T1000 (cell line): Measurements from ENCODE around the gene FAM171A2.

Experiments
- DNase-seq: peaks from one replicate; lab custom pipeline; 2025; ENCODE audit warnings: mixed read lengths; lab: John Stamatoyannopoulos, UW

Gene FAM171A2

DNA sequence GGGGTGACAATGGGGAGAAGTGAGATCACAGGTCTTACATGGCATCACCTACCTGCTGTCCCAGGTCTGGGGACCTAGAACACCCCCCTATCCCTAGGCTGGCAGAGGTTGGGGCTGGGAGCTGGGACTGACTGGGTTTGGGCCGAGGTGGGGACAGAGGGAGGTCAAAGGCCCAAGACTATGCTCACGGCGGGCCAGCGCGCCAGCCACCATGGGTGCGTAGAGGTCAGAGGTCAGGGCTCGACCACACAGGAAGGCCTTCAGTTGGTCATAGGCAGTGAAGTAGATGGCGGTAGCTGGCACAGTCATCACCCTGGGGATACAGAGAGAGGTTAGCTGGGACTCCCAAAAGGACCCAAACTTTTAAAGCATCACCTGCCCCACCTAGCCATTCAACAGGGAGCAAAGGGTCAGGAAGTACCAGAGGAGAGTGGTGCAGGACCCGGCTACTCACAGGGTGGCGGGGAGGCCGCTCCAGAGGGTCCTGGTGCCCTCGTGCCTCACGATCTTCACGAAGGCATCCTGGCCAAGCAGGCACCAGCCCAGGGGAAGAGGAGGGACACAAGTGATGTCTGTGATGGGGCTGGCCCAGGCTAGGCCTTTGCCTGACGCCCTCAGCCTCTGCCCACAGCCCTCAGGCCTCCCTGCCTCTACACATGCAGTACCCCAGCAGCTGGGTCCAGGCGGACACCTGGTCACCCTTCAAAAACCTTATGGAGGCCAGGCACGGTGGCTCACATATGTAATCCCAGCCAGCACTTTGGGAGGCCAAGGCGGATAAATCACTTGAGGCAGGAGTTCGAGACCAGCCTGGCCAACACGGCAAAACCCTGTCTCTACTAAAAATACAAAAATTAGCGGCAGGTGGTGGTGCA lies 42.2 kb downstream of the FAM171A2 start:
- no peak for DNase-seq

DNA sequence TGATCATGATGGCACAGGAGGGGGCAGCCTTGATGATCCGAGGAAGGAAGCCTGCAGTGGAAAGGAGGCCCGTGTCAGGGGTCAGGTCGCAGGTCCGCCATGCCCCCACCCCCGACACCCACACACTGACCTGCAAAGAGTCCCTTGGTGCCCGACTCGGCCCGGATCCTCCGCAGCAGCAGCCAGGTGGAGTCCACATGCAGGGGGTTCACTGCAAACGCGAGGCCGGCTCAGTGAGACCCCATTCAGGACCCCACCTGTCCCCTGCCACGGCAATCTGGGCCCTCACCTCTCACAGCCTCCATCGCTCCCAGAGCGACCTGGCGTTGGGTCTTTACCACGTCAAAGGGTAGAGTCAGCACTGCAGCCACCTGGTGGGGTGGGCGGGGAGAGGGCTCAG lies 43.6 kb downstream of the FAM171A2 start:
- no peak for DNase-seq

- DNase-seq = no peak
These were observed 45.4 kb downstream of the FAM171A2 start for GRCh38 chr17:44318077-44318892.

GRCh38 chr17:44317545-44317944 lies 46.1 kb downstream of the FAM171A2 start:
- DNase-seq = no peak

- no peak for DNase-seq
These were observed 47.6 kb downstream of the FAM171A2 start for GRCh38 chr17:44315760-44316731.

- DNase-seq = no peak
These were observed 48.6 kb downstream of the FAM171A2 start for GRCh38 chr17:44314869-44315661.

- DNase-seq = no peak
These were observed 49.2 kb downstream of the FAM171A2 start for GRCh38 chr17:44314524-44314868.

DNA sequence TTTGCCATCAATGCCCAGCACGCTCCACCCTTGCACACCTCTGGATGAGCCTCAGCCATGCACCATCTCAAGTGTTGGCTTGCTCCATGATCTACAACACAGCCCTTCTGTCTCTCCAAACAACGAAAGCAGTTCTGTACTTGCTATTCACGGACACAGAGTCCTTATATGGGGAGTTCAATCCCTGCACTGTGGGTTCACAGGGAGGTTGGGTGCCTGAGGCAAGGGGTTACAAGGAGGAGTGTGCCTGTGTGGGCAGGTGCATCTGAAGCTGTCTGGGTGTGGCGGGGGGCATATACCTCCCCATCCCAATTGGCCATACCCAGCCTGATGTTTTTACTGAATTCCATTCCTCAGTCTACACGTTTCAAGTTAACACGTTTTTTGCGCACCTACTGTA lies 49.6 kb downstream of the FAM171A2 start:
- no peak for DNase-seq

- no peak for DNase-seq
These were observed 51.1 kb downstream of the FAM171A2 start for GRCh38 chr17:44312396-44313104.

DNA sequence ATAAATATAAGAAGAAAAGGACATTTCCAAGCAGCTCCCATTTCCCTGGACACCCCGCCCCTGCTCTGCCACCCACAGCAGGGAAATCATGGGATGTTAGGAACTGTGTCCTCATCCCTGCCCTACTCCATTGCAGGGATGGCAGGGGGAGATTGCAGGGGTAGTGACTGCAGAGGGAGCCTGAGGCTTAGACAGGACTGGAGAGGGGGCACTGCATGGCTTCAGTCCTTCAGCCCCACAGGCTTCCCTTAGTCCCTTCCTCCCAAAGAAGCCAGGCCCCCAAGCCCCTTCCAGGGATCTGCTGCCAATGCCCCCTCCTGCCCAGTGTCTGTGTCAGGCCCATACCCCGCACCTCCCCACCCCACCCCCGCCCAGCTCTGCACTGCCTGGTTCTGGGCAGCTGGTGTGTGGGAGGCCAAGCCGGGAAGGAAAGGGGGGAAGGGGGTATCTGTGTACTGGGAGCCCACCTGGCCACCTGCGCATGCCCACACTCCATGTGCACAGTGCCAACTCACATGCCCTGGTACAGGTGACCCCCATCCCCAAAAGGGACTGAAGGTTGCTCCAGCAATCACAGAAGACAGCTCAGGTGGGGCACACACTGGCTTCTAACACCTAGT lies 52.0 kb downstream of the FAM171A2 start:
- no peak for DNase-seq

DNA sequence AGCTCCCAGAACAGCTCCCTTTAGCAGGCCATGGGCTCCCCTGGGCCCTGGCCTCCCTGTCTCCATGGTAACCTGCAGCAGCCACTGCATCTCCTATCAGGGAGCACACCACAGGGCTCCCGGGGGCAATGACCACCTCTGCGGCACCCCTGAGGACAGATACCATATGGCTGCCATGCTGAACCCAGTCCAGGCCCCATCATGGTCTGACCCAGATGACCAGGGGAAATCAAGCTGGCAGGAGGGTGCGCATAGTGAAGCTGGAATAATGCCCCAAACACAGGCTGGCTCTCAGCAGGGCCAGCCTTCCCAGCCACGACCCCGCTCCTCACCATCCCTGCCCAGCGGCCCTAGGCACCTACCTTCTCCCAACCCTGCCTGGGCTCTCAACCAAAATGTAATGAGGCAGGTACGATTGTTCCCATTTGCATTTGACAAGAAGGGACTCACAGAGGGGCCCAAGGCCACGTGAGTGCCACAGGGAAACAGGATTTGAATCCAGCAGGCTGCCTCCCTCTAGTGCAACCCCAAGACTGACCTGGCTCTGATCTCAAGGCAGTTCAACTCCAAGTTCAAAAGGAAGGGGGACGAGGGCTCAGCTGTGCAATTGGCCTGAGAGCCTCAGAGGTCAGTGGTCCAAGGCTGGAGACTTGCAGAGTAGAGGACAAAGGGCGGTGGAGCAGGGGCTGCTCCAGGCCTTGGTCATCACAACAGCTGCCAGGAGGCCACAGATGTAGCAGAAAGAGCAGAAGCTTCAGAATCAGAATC lies 52.9 kb downstream of the FAM171A2 start:
- DNase-seq = no peak

DNA sequence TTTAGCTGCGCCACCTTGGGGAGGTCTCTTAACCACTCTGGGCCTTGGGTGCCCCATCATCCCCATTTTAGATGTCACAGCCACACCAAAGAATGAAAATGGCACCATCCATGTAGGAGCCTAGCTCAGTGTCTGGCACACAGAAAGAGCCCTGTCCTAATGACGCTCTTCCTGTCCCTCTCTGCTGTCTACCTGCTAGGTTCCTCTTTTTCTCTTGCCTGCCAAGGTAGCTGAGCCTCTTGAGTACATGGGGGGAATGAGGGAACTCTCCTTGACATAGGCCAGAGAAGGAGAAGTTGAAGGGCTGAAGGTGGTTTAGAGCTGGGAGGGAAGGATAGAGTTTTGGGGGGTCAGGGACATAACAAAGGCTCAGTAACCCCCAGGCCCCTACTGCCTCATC lies 53.5 kb downstream of the FAM171A2 start:
- no peak for DNase-seq

- DNase-seq = no peak
These were observed 54.2 kb downstream of the FAM171A2 start for GRCh38 chr17:44309472-44309871.

- DNase-seq = no peak
These were observed 54.8 kb downstream of the FAM171A2 start for GRCh38 chr17:44308865-44309264.

DNA sequence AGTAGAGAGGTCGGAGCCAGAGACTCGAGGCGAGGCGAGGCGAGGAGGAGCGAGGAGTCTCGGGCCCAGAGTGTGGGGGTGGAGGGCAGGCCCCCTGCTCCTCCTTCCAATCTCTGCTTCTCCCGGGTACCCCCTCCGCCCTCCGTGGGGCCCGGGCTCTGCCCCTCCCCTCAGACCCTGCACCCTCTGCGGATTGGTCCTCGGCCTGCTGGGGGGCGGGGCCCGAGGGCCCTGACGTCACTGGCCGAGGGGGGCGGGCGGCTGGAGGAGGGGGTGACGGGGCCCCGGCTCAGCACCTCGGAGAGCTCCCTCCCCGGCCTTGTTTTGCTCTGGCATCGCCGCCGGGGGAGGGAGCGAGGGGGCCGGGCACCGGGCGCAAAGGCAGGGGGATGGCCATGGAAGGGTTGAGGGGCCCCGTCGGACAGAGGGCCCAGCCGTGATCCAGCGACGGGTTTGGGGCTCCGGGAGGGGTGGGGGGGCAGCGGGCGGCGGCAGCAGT lies 55.3 kb downstream of the FAM171A2 start, which contains the start of gene RUNDC3A:
Gene RUNDC3A (plus strand): TSS at position 282 of the 499 bp plus-strand sequence. CDS start 232 bp downstream, outside the sequence.
- DNase-seq = peak; percentile 45

DNA sequence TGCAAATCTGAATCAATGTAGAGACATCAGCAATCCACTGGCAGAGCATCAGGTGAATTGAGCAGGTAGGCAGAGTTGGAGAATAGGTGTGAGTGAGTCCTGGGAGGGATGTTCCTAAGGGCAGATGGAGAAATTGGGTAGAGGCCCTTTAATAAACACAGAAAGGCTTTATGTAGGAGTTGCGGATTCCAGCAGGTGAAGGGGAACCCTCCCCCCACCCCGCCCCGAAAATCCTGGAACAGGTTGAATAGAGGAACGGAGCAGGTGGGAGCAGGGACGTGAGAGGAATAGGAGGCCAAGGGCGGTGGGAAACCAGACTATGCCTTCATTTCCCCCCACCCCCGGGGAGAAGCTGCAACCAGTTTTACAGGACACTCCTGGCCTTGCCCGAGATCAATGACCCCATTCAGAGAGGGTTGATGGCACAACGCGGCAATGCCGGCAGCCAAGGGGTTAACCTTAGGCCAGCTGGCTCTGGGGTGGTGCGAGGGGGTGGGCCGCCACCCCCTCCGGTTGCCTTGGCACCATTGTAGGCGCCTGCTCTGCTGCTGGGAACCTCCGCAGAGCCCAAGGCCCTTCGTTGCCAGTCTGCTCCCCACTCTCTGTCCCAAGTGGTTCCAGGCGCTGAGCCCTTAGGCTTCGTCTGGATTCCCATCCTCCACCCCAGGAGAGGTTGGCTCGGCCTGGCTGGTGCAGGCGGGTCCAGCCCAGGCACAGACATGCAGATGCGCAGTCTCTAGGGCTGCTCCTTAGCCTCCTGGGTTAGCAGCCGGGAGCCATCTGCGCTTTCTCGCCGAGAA lies 56.1 kb downstream of the FAM171A2 start:
- DNase-seq = no peak

DNA sequence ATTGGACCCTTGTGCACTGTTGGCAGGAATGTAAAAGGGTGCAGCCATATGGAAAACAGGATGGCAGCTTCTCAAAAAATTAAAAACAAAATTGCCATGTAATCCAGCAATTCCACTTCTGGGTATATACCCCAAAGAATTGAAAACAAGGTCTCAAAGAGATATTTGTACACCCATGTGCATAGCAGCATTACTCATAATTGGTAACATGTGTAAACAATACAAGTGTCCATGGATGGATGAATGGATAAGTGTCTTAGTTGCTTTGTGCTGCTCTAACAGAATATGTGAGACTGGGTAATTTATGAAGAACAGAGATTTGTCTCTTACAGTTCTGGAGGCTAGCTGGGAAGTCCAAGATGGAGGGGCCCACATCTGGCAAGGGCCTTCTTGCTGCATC lies 59.0 kb downstream of the FAM171A2 start:
- no peak for DNase-seq
